ENCODE measurements around the gene SLIT3. TPM values are rescaled to one million over a fixed set of nuclear protein-coding genes. Genes with fewer than 3 reads are reported as not detected.

The SLIT3 gene
- total RNA-seq, 1 donor from 2014 or later = 31.8 TPM

- Mint-ChIP-seq H3K36me3 (ENCODE audit: unreplicated experiment) (no peaks in the 10 kb centered on the region), H3K9me3 (ENCODE audit: unreplicated experiment) (no peaks in the 10 kb centered on the region), H3K27me3 (ENCODE audit: unreplicated experiment) (peaks cover 29% of the 10 kb centered on the region), H3K4me3 (ENCODE audit: unreplicated experiment) (no peak overlapping the region), H3K27ac (ENCODE audit: unreplicated experiment) (no peak overlapping the region), H3K4me1 (ENCODE audit: unreplicated experiment) (no peaks in the 10 kb centered on the region)
- DNase-seq (ENCODE audit: extremely low spot score, unreplicated experiment) = no peak
- no peak for TF ChIP-seq CTCF (IDR thresholded peaks at IDR 0.05)
Observed at GRCh38 chr5:168920019-168920810, 380.7 kb downstream of the SLIT3 start.

GRCh38 chr5:168917947-168918600, 382.9 kb downstream of the SLIT3 start:
- no peak overlapping the region for H3K27ac Mint-ChIP-seq (ENCODE audit: unreplicated experiment)
- H3K4me1 Mint-ChIP-seq (ENCODE audit: unreplicated experiment) = no peaks in the 10 kb centered on the region
- TF ChIP-seq CTCF (IDR thresholded peaks at IDR 0.05) = no peak
- peaks cover 32% of the 10 kb centered on the region for H3K27me3 Mint-ChIP-seq (ENCODE audit: unreplicated experiment)
- H3K4me3 Mint-ChIP-seq (ENCODE audit: unreplicated experiment) = no peak overlapping the region
- no peak for DNase-seq (ENCODE audit: extremely low spot score, unreplicated experiment)
- no peaks in the 10 kb centered on the region for H3K36me3 Mint-ChIP-seq (ENCODE audit: unreplicated experiment)
- H3K9me3 Mint-ChIP-seq (ENCODE audit: unreplicated experiment) = no peaks in the 10 kb centered on the region

GRCh38 chr5:168916852-168917251, 384.1 kb downstream of the SLIT3 start:
- H3K9me3 Mint-ChIP-seq (ENCODE audit: unreplicated experiment) = no peaks in the 10 kb centered on the region

GRCh38 chr5:168916266-168916665, 384.7 kb downstream of the SLIT3 start:
- Mint-ChIP-seq H3K4me1 (ENCODE audit: unreplicated experiment) (no peaks in the 10 kb centered on the region), H3K27ac (ENCODE audit: unreplicated experiment) (no peak overlapping the region), H3K27me3 (ENCODE audit: unreplicated experiment) (peaks cover 27% of the 10 kb centered on the region), H3K36me3 (ENCODE audit: unreplicated experiment) (no peaks in the 10 kb centered on the region), H3K4me3 (ENCODE audit: unreplicated experiment) (no peak overlapping the region), H3K9me3 (ENCODE audit: unreplicated experiment) (no peaks in the 10 kb centered on the region)
- no peak for DNase-seq (ENCODE audit: extremely low spot score, unreplicated experiment)
- no peak for TF ChIP-seq CTCF (IDR thresholded peaks at IDR 0.05)

More at GRCh38 chr5:168916852-168917251, 384.1 kb downstream of the SLIT3 start:
- Mint-ChIP-seq H3K36me3 (ENCODE audit: unreplicated experiment) (no peaks in the 10 kb centered on the region), H3K27ac (ENCODE audit: unreplicated experiment) (no peak overlapping the region), H3K27me3 (ENCODE audit: unreplicated experiment) (peaks cover 32% of the 10 kb centered on the region), H3K4me3 (ENCODE audit: unreplicated experiment) (no peak overlapping the region), H3K4me1 (ENCODE audit: unreplicated experiment) (no peaks in the 10 kb centered on the region)
- no peak for TF ChIP-seq CTCF (IDR thresholded peaks at IDR 0.05)
- DNase-seq (ENCODE audit: extremely low spot score, unreplicated experiment) = no peak

GRCh38 chr5:168914491-168914890, 386.4 kb downstream of the SLIT3 start:
- Mint-ChIP-seq H3K4me1 (ENCODE audit: unreplicated experiment) (no peaks in the 10 kb centered on the region), H3K9me3 (ENCODE audit: unreplicated experiment) (no peaks in the 10 kb centered on the region), H3K27me3 (ENCODE audit: unreplicated experiment) (peaks cover 11% of the 10 kb centered on the region), H3K27ac (ENCODE audit: unreplicated experiment) (no peak overlapping the region), H3K4me3 (ENCODE audit: unreplicated experiment) (no peak overlapping the region), H3K36me3 (ENCODE audit: unreplicated experiment) (no peaks in the 10 kb centered on the region)
- no peak for TF ChIP-seq CTCF (IDR thresholded peaks at IDR 0.05)
- DNase-seq (ENCODE audit: extremely low spot score, unreplicated experiment) = no peak
